Measurements from ENCODE around the gene CCM2. TPM values are rescaled to one million over a fixed set of nuclear protein-coding genes. Genes with fewer than 3 reads are reported as not detected.

Gene CCM2
- total and polyA plus RNA-seq, 8 donors = 1.8 to 39.0 (median 26.6) TPM

- no peak overlapping the region for H3K4me3 ChIP-seq
- H3K4me1 ChIP-seq = peaks cover 4 to 52% (median 11%) of the 10 kb centered on the region in 4 donors
- no peak overlapping the region for H3K27ac ChIP-seq
- H3K27me3 ChIP-seq = no peaks in the 10 kb centered on the region
- no peaks in the 10 kb centered on the region for H3K9me3 ChIP-seq
- 79 to 88% (median 87%) methylated on average over 5 of the region's 5 CpGs for WGBS, 5 donors
- TF ChIP-seq CTCF (IDR thresholded peaks at IDR 0.05) (no peak), POLR2AphosphoS5 (IDR thresholded peaks at IDR 0.05) (no peak), EP300 (IDR thresholded peaks at IDR 0.05) (no peak), POLR2A (IDR thresholded peaks at IDR 0.05) (no peak)
- intact Hi-C loops (cut with DNase I; ENCODE audit: low total_unique reads) = no loop called here
- H3K36me3 ChIP-seq = peaks cover under 1 to 27% (median 20%) of the 10 kb centered on the region in 4 donors
- DNase-seq = no peak
Measured at GRCh38 chr7:45035371-45035770, 35.4 kb downstream of the CCM2 start.

DNA sequence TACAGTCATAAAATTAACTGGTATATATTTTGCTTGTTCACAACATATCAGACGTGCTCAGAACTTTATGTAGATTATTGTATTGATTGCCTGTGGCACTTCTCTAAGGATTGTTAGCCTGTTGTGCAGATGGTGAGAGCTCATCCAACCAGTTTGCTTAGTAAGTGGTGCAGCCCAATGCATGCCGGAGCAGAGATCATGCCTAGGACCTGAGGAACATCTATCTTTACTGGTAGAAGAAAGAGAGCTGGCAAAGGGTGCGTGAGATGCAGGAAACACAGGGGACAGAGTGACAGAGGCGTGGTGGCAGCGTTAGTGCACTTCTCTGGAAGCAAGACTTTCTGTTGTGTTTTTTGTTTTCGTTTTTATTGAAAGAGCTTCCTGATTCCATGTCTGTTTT, 35.9 kb downstream of the CCM2 start:
- peaks cover 4 to 52% (median 11%) of the 10 kb centered on the region in 4 donors for H3K4me1 ChIP-seq
- H3K9me3 ChIP-seq = no peaks in the 10 kb centered on the region
- intact Hi-C loops (cut with DNase I; ENCODE audit: low total_unique reads) = no loop called here
- H3K27me3 ChIP-seq = no peaks in the 10 kb centered on the region
- TF ChIP-seq CTCF (IDR thresholded peaks at IDR 0.05) = no peak
- 47 to 69% (median 49%) methylated on average over 6 of the region's 6 CpGs for WGBS, 5 donors
- H3K4me3 ChIP-seq = no peak overlapping the region
- no peak overlapping the region for H3K27ac ChIP-seq
- peak in 1 of 2 donors; percentile 20 for DNase-seq
- H3K36me3 ChIP-seq = peaks cover 6 to 32% (median 25%) of the 10 kb centered on the region in 4 donors

GRCh38 chr7:45036317-45036716, 36.3 kb downstream of the CCM2 start:
- H3K27me3 ChIP-seq = no peaks in the 10 kb centered on the region
- peaks cover 4 to 51% (median 11%) of the 10 kb centered on the region in 4 donors for H3K4me1 ChIP-seq
- no peaks in the 10 kb centered on the region for H3K9me3 ChIP-seq
- no peak for TF ChIP-seq EP300 (IDR thresholded peaks at IDR 0.05)
- no peak for TF ChIP-seq POLR2AphosphoS5 (IDR thresholded peaks at IDR 0.05)
- no peak for TF ChIP-seq CTCF (IDR thresholded peaks at IDR 0.05)
- TF ChIP-seq POLR2A (IDR thresholded peaks at IDR 0.05) = no peak
- H3K27ac ChIP-seq = no peak overlapping the region
- H3K36me3 ChIP-seq = peaks cover 7 to 36% (median 29%) of the 10 kb centered on the region in 4 donors
- intact Hi-C loops (cut with DNase I; ENCODE audit: low total_unique reads) = no loop called here
- 47 to 61% (median 56%) methylated on average over 3 of the region's 3 CpGs for WGBS, 5 donors
- no peak for DNase-seq
- no peak overlapping the region for H3K4me3 ChIP-seq

DNA sequence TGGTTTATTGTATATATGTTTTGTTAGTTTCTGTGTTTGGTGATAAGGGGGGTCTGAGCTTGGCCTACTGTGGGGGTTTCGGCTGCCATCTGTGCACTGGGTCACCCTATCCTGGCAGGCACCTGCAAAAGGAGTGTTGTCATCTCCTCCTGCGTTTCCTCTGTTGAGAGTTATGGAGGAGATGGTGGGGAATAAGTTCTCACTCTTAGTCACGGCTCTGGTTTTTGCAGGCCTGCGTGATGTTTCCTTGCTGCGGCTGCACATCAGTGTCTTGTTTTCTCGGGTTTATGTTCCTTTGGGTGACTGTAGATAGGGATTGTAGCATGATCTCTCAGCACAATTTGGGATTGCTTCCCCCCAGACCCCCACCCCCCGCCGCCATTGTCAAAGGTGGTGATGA, 36.8 kb downstream of the CCM2 start:
- no peak overlapping the region for H3K27ac ChIP-seq
- TF ChIP-seq CTCF (IDR thresholded peaks at IDR 0.05) (no peak), POLR2AphosphoS5 (IDR thresholded peaks at IDR 0.05) (no peak), POLR2A (IDR thresholded peaks at IDR 0.05) (no peak), EP300 (IDR thresholded peaks at IDR 0.05) (no peak)
- H3K4me1 ChIP-seq = peaks cover 4 to 46% (median 11%) of the 10 kb centered on the region in 4 donors
- no peaks in the 10 kb centered on the region for H3K27me3 ChIP-seq
- no peak overlapping the region for H3K4me3 ChIP-seq
- no peaks in the 10 kb centered on the region for H3K9me3 ChIP-seq
- 76 to 91% (median 83%) methylated on average over 8 of the region's 8 CpGs for WGBS, 5 donors
- H3K36me3 ChIP-seq = peaks cover 11 to 41% (median 34%) of the 10 kb centered on the region in 4 donors
- intact Hi-C loops (cut with DNase I; ENCODE audit: low total_unique reads) = no loop called here
- no peak for DNase-seq
